Measurements from ENCODE around the gene UGGT2.

UGGT2 gene

DNA sequence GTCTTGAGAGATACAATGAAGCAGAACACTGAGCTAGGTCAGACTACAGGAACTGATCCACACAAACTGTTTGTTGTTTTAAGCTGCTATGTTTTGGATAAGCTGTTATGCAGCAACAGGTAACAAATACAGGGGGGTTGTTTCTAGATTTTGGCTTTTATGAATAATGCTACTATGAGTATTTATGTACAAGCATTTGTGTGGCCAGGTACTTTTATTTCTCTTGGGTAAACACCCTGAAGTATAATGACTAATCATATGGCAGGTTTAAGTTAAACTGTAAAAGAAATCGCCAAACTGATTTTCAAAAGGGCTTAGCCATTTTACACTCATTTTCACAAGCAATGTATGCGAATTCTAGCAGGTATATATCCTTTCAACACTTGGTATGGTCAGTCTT lies 210.3 kb downstream of the UGGT2 start:
- Histone ChIP-seq H3K27me3 (ENCODE audit: insufficient read depth, low read length) (no peaks in the 10 kb centered on the region), H3K36me3 (ENCODE audit: insufficient read depth, low read length) (peaks cover 13% of the 10 kb centered on the region), H2AFZ (ENCODE audit: low read length, unreplicated experiment) (no peak overlapping the region), H3K79me2 (ENCODE audit: control insufficient read depth, insufficient read depth, low read length, unreplicated experiment) (no peaks in the 10 kb centered on the region), H3K4me3 (ENCODE audit: low read depth, low read length) (no peak overlapping the region), H3K27ac (ENCODE audit: low read depth, low read length) (no peak overlapping the region), H3K4me1 (ENCODE audit: control insufficient read depth, insufficient read depth, low read length, unreplicated experiment) (no peaks in the 10 kb centered on the region)

- H3K4me3 ChIP-seq (ENCODE audit: low read depth, low read length): no peak overlapping the region
- H3K27me3 ChIP-seq (ENCODE audit: insufficient read depth, low read length): no peaks in the 10 kb centered on the region
- H3K27ac ChIP-seq (ENCODE audit: low read depth, low read length): no peak overlapping the region
- H3K36me3 ChIP-seq (ENCODE audit: insufficient read depth, low read length): peaks cover 12% of the 10 kb centered on the region
- no peak overlapping the region for H2AFZ ChIP-seq (ENCODE audit: low read length, unreplicated experiment)
- H3K79me2 ChIP-seq (ENCODE audit: control insufficient read depth, insufficient read depth, low read length, unreplicated experiment): no peaks in the 10 kb centered on the region
- H3K4me1 ChIP-seq (ENCODE audit: control insufficient read depth, insufficient read depth, low read length, unreplicated experiment): no peaks in the 10 kb centered on the region
These were observed 211.3 kb downstream of the UGGT2 start for GRCh38 chr13:95841894-95842293.

DNA sequence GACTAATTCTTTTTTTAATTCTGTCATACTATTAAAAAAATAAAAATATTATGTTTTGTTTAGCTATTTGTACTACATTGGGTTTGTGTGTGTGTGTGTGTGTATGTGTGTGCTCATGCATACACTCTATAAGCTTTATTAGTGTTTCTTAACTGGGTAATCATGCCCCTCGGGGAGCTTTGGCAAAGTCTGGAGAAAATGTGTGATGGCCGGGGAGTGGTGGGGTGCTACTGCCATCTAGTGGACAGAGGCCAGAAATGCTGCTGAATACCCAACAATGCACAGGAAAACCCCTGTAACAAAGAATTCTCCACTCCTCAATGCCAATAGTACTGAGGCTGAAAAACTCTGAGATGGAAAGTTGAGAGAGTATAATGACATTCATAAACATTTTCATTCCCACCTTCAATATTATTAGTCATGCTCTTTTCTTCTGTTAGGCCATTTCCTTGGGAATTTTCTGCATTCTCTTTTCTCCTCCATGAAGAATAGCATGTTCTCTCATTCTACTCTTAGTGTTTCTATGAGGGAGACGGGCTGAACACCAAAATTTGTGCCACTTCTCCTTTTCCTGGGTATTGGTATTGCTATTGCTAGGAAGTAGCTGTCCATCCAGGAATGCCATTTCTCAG lies 219.0 kb downstream of the UGGT2 start:
- Histone ChIP-seq H2AFZ (ENCODE audit: low read length, unreplicated experiment) (no peak overlapping the region), H3K27ac (ENCODE audit: low read depth, low read length) (no peak overlapping the region), H3K36me3 (ENCODE audit: insufficient read depth, low read length) (peaks cover under 1% of the 10 kb centered on the region; the same call in 1 of the 2 replicates), H3K4me3 (ENCODE audit: low read depth, low read length) (no peak overlapping the region), H3K79me2 (ENCODE audit: control insufficient read depth, insufficient read depth, low read length, unreplicated experiment) (no peaks in the 10 kb centered on the region), H3K27me3 (ENCODE audit: insufficient read depth, low read length) (no peaks in the 10 kb centered on the region), H3K4me1 (ENCODE audit: control insufficient read depth, insufficient read depth, low read length, unreplicated experiment) (peaks cover 10% of the 10 kb centered on the region)

- Histone ChIP-seq H3K27ac (ENCODE audit: low read depth, low read length) (no peak overlapping the region), H3K4me1 (ENCODE audit: control insufficient read depth, insufficient read depth, low read length, unreplicated experiment) (peaks cover 10% of the 10 kb centered on the region), H3K27me3 (ENCODE audit: insufficient read depth, low read length) (no peaks in the 10 kb centered on the region), H3K4me3 (ENCODE audit: low read depth, low read length) (no peak overlapping the region), H2AFZ (ENCODE audit: low read length, unreplicated experiment) (no peak overlapping the region), H3K36me3 (ENCODE audit: insufficient read depth, low read length) (no peaks in the 10 kb centered on the region; the same call in 1 of the 2 replicates), H3K79me2 (ENCODE audit: control insufficient read depth, insufficient read depth, low read length, unreplicated experiment) (no peaks in the 10 kb centered on the region)
These were observed 219.5 kb downstream of the UGGT2 start for GRCh38 chr13:95833719-95834118.

- peaks cover 10% of the 10 kb centered on the region for H3K4me1 ChIP-seq (ENCODE audit: control insufficient read depth, insufficient read depth, low read length, unreplicated experiment)
- H3K4me3 ChIP-seq (ENCODE audit: low read depth, low read length): no peak overlapping the region
- no peaks in the 10 kb centered on the region for H3K79me2 ChIP-seq (ENCODE audit: control insufficient read depth, insufficient read depth, low read length, unreplicated experiment)
- no peaks in the 10 kb centered on the region; the same call in 1 of the 2 replicates for H3K36me3 ChIP-seq (ENCODE audit: insufficient read depth, low read length)
- no peak overlapping the region for H3K27ac ChIP-seq (ENCODE audit: low read depth, low read length)
- H2AFZ ChIP-seq (ENCODE audit: low read length, unreplicated experiment): no peak overlapping the region
- no peaks in the 10 kb centered on the region for H3K27me3 ChIP-seq (ENCODE audit: insufficient read depth, low read length)
These were observed 220.1 kb downstream of the UGGT2 start for GRCh38 chr13:95833126-95833525.

GRCh38 chr13:95822303-95822702 lies 230.9 kb downstream of the UGGT2 start:
- Histone ChIP-seq H2AFZ (ENCODE audit: low read length, unreplicated experiment) (no peak overlapping the region), H3K4me1 (ENCODE audit: control insufficient read depth, insufficient read depth, low read length, unreplicated experiment) (no peaks in the 10 kb centered on the region), H3K79me2 (ENCODE audit: control insufficient read depth, insufficient read depth, low read length, unreplicated experiment) (no peaks in the 10 kb centered on the region), H3K27ac (ENCODE audit: low read depth, low read length) (no peak overlapping the region), H3K4me3 (ENCODE audit: low read depth, low read length) (no peak overlapping the region), H3K27me3 (ENCODE audit: insufficient read depth, low read length) (no peaks in the 10 kb centered on the region), H3K36me3 (ENCODE audit: insufficient read depth, low read length) (peaks cover 25% of the 10 kb centered on the region)

GRCh38 chr13:95814495-95814894 lies 238.7 kb downstream of the UGGT2 start:
- H3K27ac ChIP-seq (ENCODE audit: low read depth, low read length): no peak overlapping the region
- peaks cover 16% of the 10 kb centered on the region for H3K36me3 ChIP-seq (ENCODE audit: insufficient read depth, low read length)
- H3K4me3 ChIP-seq (ENCODE audit: low read depth, low read length): no peak overlapping the region
- H2AFZ ChIP-seq (ENCODE audit: low read length, unreplicated experiment): no peak overlapping the region
- H3K27me3 ChIP-seq (ENCODE audit: insufficient read depth, low read length): no peaks in the 10 kb centered on the region
- no peaks in the 10 kb centered on the region for H3K79me2 ChIP-seq (ENCODE audit: control insufficient read depth, insufficient read depth, low read length, unreplicated experiment)
- H3K4me1 ChIP-seq (ENCODE audit: control insufficient read depth, insufficient read depth, low read length, unreplicated experiment): no peaks in the 10 kb centered on the region

DNA sequence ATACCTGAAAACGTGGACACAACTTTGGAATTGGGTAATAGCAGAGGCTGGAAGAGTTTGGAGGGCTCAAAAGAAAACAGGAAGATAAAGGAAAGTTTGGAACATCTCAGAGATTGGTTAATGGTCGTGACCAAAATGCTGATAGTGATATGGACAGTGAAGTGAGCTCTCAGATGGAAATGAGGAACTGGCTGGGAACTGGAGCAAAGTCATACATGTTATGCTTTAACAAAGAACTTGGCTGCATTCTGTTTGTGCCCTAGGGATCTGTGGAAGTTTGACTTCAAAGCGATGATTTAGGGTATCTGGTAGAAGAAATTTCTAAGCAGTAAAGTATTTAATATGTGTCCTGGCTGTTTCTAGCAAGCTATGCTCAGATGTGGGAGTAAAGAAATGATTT lies 240.1 kb downstream of the UGGT2 start:
- Histone ChIP-seq H3K4me3 (ENCODE audit: low read depth, low read length) (no peak overlapping the region), H3K27me3 (ENCODE audit: insufficient read depth, low read length) (no peaks in the 10 kb centered on the region)

GRCh38 chr13:95809429-95809828 lies 243.8 kb downstream of the UGGT2 start:
- Histone ChIP-seq H3K79me2 (ENCODE audit: control insufficient read depth, insufficient read depth, low read length, unreplicated experiment) (no peaks in the 10 kb centered on the region), H3K4me1 (ENCODE audit: control insufficient read depth, insufficient read depth, low read length, unreplicated experiment) (no peaks in the 10 kb centered on the region), H3K27me3 (ENCODE audit: insufficient read depth, low read length) (no peaks in the 10 kb centered on the region), H3K4me3 (ENCODE audit: low read depth, low read length) (no peak overlapping the region), H3K36me3 (ENCODE audit: insufficient read depth, low read length) (peaks cover 15% of the 10 kb centered on the region), H2AFZ (ENCODE audit: low read length, unreplicated experiment) (no peak overlapping the region), H3K27ac (ENCODE audit: low read depth, low read length) (no peak overlapping the region)

More for the DNA sequence above, 240.1 kb downstream of the UGGT2 start:
- H3K79me2 ChIP-seq (ENCODE audit: control insufficient read depth, insufficient read depth, low read length, unreplicated experiment): no peaks in the 10 kb centered on the region
- H2AFZ ChIP-seq (ENCODE audit: low read length, unreplicated experiment): no peak overlapping the region
- H3K27ac ChIP-seq (ENCODE audit: low read depth, low read length): no peak overlapping the region
- no peaks in the 10 kb centered on the region for H3K4me1 ChIP-seq (ENCODE audit: control insufficient read depth, insufficient read depth, low read length, unreplicated experiment)
- peaks cover 20% of the 10 kb centered on the region for H3K36me3 ChIP-seq (ENCODE audit: insufficient read depth, low read length)

- Histone ChIP-seq H3K27ac (ENCODE audit: low read depth, low read length) (no peak overlapping the region), H3K79me2 (ENCODE audit: control insufficient read depth, insufficient read depth, low read length, unreplicated experiment) (no peaks in the 10 kb centered on the region), H3K4me1 (ENCODE audit: control insufficient read depth, insufficient read depth, low read length, unreplicated experiment) (no peaks in the 10 kb centered on the region), H3K27me3 (ENCODE audit: insufficient read depth, low read length) (no peaks in the 10 kb centered on the region), H2AFZ (ENCODE audit: low read length, unreplicated experiment) (no peak overlapping the region), H3K4me3 (ENCODE audit: low read depth, low read length) (no peak overlapping the region), H3K36me3 (ENCODE audit: insufficient read depth, low read length) (peaks cover 13% of the 10 kb centered on the region)
These were observed 247.3 kb downstream of the UGGT2 start for GRCh38 chr13:95805921-95806320.

- H2AFZ ChIP-seq (ENCODE audit: low read length, unreplicated experiment): no peak overlapping the region
- H3K79me2 ChIP-seq (ENCODE audit: control insufficient read depth, insufficient read depth, low read length, unreplicated experiment): no peaks in the 10 kb centered on the region
- H3K4me3 ChIP-seq (ENCODE audit: low read depth, low read length): no peak overlapping the region
- H3K36me3 ChIP-seq (ENCODE audit: insufficient read depth, low read length): 0 out of 2 replicates have a peak, but pooled peaks cover 4% of the 10 kb centered on the region
- no peak overlapping the region for H3K27ac ChIP-seq (ENCODE audit: low read depth, low read length)
- H3K27me3 ChIP-seq (ENCODE audit: insufficient read depth, low read length): no peaks in the 10 kb centered on the region
- no peaks in the 10 kb centered on the region for H3K4me1 ChIP-seq (ENCODE audit: control insufficient read depth, insufficient read depth, low read length, unreplicated experiment)
These were observed 251.4 kb downstream of the UGGT2 start for GRCh38 chr13:95801825-95802224.

Measured in ACC112 (cell line).